ENCODE data around the gene SERPINE1. TPM values are rescaled to one million over a fixed set of nuclear protein-coding genes. Genes with fewer than 3 reads are reported as not detected.

The SERPINE1 gene
- polyA plus RNA-seq, 1 experiment, result 356 TPM

GRCh38 chr7:101140339-101140699 lies 13.4 kb downstream of the SERPINE1 start:
- H3K27ac ChIP-seq (ENCODE audit: low read depth, low read length), result peak overlapping the region; percentile 22
- CTCF ChIA-PET, result interaction anchor here (0.9 to 6.7 kb wide), 6 partner anchors 25 to 143 kb away, joined by 3 to 262 read pairs (median 5); partner anchors contain the start of genes FIS1 and VGF
- H3K27me3 ChIP-seq (ENCODE audit: control insufficient read depth, insufficient read depth, low read length), result no peaks in the 10 kb centered on the region
- H3K9me3 ChIP-seq (ENCODE audit: control insufficient read depth, insufficient read depth, low read length), result no peaks in the 10 kb centered on the region
- no peak overlapping the region for H3K4me3 ChIP-seq (ENCODE audit: low read depth, low read length)
- no peak for DNase-seq (ENCODE audit: low read depth, low spot score)
- POLR2A ChIA-PET, result no interaction called here
- TF ChIP-seq, protein P1, sequence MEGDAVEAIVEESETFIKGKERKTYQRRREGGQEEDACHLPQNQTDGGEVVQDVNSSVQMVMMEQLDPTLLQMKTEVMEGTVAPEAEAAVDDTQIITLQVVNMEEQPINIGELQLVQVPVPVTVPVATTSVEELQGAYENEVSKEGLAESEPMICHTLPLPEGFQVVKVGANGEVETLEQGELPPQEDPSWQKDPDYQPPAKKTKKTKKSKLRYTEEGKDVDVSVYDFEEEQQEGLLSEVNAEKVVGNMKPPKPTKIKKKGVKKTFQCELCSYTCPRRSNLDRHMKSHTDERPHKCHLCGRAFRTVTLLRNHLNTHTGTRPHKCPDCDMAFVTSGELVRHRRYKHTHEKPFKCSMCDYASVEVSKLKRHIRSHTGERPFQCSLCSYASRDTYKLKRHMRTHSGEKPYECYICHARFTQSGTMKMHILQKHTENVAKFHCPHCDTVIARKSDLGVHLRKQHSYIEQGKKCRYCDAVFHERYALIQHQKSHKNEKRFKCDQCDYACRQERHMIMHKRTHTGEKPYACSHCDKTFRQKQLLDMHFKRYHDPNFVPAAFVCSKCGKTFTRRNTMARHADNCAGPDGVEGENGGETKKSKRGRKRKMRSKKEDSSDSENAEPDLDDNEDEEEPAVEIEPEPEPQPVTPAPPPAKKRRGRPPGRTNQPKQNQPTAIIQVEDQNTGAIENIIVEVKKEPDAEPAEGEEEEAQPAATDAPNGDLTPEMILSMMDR (IDR thresholded peaks at IDR 0.05; ENCODE audit: low read depth, low read length), result no peak

DNA sequence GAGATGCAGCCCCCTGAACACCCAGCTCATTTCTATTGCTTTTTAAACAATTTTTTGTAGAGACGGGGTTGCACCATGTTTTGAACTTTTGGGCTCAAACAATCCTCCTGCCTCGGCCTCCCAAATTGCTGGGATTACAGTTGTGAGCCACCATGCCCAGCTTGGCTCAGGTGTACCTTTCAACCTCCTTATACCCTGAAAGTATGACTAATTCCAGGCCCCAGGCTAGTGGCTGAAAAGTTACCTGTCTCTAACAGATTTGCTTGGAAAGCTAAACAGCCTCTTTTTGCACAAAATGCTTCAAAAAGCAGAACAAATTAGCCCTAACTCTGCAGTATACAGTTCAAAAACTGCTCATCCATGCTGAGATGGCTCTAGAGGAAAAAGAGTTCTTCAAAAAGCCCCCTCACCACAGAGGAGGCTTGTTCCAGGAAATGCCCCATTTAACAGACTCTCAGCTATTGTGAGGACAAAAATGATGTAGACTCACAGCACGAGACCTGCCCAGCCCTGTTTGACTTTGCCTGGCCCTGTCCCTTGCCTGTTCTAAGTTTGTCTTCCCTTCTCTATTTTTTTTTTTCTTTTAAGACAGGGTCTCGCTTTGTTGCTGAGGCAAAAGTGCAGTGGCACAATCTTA lies 14.0 kb downstream of the SERPINE1 start:
- ChIA-PET POLR2A (interaction anchor here (0.6 kb wide), 1 partner anchor 84 kb away, joined by 5 read pairs; no protein-coding TSS in a partner anchor), CTCF (interaction anchor here (0.6 to 6.7 kb wide), 9 partner anchors 25 to 251 kb away, joined by 3 to 262 read pairs (median 4); partner anchors contain the start of genes FIS1, UFSP1 and VGF)
- Histone ChIP-seq H3K4me3 (ENCODE audit: low read depth, low read length) (no peak overlapping the region), H3K9me3 (ENCODE audit: control insufficient read depth, insufficient read depth, low read length) (no peaks in the 10 kb centered on the region), H3K27ac (ENCODE audit: low read depth, low read length) (no peak overlapping the region), H3K27me3 (ENCODE audit: control insufficient read depth, insufficient read depth, low read length) (no peaks in the 10 kb centered on the region)
- TF ChIP-seq, protein P1 (IDR thresholded peaks at IDR 0.05; ENCODE audit: low read depth, low read length), result no peak
- DNase-seq (ENCODE audit: low read depth, low spot score), result no peak

DNA sequence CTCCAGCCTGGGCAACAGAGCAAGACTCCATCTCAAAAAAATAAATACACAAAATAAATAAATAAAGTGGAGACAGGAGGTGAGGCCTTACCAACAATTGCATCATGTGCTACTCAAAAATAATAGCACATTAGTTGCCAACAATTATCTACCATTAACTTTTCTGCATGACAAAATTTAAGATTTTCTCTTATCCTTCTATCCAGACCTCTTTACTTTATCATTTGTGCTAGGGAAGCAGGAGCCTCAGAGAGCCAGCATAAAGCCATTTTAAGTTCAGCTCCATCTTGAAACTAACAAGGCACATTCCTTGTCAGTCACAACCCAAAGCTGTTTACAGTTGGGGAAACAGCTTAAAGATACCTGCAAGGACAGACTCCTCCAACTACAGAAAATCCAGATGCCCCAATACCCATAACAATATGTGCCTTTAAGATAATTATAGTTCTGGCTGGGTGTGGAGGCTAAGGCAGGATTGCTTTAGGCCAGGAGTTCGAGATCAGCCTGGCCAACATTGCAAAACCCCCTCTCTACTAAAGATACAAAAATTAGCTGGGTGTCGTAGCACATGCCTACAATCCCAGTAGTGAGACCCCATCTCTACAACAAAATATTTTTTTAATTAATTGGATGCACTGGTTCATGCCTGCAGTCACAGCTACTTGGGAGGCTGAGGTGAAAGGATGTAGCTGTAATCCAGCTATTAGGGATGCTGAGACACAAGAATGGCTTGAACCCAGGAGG lies 25.2 kb downstream of the SERPINE1 start:
- Histone ChIP-seq H3K4me3 (ENCODE audit: low read depth, low read length) (no peak overlapping the region), H3K9me3 (ENCODE audit: control insufficient read depth, insufficient read depth, low read length) (no peaks in the 10 kb centered on the region), H3K27ac (ENCODE audit: low read depth, low read length) (no peak overlapping the region), H3K27me3 (ENCODE audit: control insufficient read depth, insufficient read depth, low read length) (peaks cover 7% of the 10 kb centered on the region)
- ChIA-PET POLR2A (no interaction called here), CTCF (interaction anchor here (0.6 to 3.1 kb wide), 3 partner anchors 8 to 446 kb away, joined by 3 to 39 read pairs (median 5); partner anchors contain the start of gene POP7)
- no peak for DNase-seq (ENCODE audit: low read depth, low spot score)
- TF ChIP-seq, protein P1 (IDR thresholded peaks at IDR 0.05; ENCODE audit: low read depth, low read length), result no peak

DNA sequence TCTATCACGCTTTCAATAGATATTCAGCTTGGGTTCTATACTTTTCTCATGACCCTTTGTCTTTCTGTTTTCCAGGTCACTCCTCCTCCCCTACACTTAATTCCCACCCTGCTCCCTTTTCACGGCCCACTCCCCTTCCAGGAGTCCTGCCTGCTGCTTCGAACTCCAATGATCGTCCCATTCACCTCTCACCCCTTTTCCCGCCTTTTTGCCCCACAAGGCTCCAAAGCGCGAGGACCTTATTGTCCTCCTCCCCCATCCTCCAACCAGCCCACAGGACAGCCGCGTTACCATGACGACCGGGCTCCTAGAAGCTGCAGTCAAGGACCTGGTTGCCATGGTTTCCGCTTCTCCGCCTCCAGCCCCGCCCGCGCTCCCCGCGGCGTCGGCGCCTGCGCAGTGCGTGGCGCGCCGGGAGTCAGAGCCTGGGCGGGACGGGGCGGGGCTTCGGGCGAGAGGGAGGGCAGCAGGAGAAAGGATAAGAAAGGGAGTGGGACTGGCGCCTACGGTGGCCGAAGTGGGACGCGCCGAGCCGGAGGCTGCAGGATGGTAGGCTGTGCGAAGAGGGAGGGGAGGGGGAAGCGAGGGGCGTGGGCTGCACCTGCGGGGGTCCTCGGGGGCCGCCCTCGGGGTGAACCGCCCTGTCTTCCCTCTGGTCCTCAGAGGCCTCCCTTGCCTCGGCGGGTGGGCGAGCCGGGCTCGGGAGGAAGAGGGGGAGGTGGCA lies 27.2 kb downstream of the SERPINE1 start, which contains the start of gene AP1S1:
AP1S1 (plus strand) TSS at position 508 of the 724 bp plus-strand sequence; CDS start at position 547, 39 bp downstream.
- ChIA-PET POLR2A (interaction anchor here (1.5 kb wide), 1 partner anchor 9 kb away, joined by 4 read pairs; no protein-coding TSS in a partner anchor), CTCF (interaction anchor here (0.5 to 3.1 kb wide), 4 partner anchors 10 to 137 kb away, joined by 3 to 39 read pairs (median 4); no protein-coding TSS in a partner anchor)
- Histone ChIP-seq H3K27ac (ENCODE audit: low read depth, low read length) (peak within 1 kb of the TSS; percentile 52), H3K27me3 (ENCODE audit: control insufficient read depth, insufficient read depth, low read length) (peaks cover 4% of the 10 kb centered on the region), H3K9me3 (ENCODE audit: control insufficient read depth, insufficient read depth, low read length) (no peaks in the 10 kb centered on the region), H3K4me3 (ENCODE audit: low read depth, low read length) (peak within 1 kb of the TSS; percentile 82)
- TF ChIP-seq, protein P1 (IDR thresholded peaks at IDR 0.05; ENCODE audit: low read depth, low read length), result no peak
- peak; percentile 83 for DNase-seq (ENCODE audit: low read depth, low spot score)

Data from AG04450 (cell line).